ENCODE measurements around the gene CFAP161.

DNA sequence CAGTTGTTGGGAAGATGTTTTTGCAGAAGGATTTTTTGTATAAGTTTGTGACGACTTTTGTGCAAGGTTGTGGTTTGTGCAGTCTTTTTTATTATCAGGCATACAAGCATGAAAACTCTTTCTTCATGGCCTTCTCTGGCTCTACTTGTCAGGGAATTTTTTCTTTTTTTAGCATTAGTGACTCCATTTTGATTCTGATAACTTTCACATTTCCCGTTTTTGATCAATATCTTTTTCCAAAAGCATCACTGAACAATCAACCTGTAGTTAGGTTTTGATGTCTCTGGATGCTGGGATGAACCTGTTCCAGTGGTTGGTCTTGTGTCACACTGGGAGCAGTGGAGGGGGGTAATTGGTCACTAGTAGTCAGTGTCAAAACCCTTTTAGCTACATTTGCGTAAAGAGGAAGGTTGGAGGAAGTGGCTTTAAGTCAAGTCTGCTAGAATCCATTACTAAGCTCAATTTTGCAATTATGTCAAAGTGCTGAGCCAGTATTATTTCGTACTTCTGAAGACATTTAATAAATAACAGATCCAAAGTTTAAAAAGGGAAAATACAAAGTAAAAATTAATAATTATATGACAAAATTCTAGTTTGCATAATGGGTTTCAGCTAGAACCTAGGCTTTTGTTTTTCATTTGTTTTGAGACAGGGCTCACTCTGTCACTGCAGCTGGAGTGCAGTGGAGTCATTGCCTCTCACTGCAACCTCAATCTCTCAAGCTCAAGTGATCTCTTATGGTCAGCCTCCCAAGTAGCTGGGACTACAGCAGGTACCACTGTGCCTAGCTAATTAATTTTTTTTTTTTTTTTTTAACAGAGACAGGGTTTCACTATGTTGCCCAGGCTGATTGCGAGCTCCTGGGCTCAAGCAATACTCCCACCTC, 18.8 kb upstream of the CFAP161 start:
- TF ChIP-seq POLR2A (IDR thresholded peaks at IDR 0.05) (no peak), EP300 (IDR thresholded peaks at IDR 0.05) (no peak)
- TF ChIP-seq, protein P1, sequence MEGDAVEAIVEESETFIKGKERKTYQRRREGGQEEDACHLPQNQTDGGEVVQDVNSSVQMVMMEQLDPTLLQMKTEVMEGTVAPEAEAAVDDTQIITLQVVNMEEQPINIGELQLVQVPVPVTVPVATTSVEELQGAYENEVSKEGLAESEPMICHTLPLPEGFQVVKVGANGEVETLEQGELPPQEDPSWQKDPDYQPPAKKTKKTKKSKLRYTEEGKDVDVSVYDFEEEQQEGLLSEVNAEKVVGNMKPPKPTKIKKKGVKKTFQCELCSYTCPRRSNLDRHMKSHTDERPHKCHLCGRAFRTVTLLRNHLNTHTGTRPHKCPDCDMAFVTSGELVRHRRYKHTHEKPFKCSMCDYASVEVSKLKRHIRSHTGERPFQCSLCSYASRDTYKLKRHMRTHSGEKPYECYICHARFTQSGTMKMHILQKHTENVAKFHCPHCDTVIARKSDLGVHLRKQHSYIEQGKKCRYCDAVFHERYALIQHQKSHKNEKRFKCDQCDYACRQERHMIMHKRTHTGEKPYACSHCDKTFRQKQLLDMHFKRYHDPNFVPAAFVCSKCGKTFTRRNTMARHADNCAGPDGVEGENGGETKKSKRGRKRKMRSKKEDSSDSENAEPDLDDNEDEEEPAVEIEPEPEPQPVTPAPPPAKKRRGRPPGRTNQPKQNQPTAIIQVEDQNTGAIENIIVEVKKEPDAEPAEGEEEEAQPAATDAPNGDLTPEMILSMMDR (IDR thresholded peaks at IDR 0.05), result no peak

Data from ovary (tissue), 3 donors.